GM23338 (cell line): Measurements from ENCODE around the gene COL1A2. TPM values are rescaled to one million over a fixed set of nuclear protein-coding genes. Genes with fewer than 3 reads are reported as not detected.

Source experiments
- ATAC-seq: fragments of 200-7000 bp; cut with Tn5 transposase; 3 replicates; pipeline ENCODE4 v1.9.1; 2020
- DNase-seq: peaks from one replicate; pipeline ENCODE4 v3.0.0-alpha.2; 2015; ENCODE audit warnings: low spot score
- H2AFZ ChIP-seq: fragments of 200-600 bp; sonication (generic); 2 replicates; pipeline ENCODE4 v1.8.0; 2016; ENCODE audit warnings: antibody characterized with exemption, mild to moderate bottlenecking, moderate library complexity
- H3F3A ChIP-seq: fragments of 200-600 bp; sonication (generic); replicated peaks from 2 replicates; pipeline ENCODE4 v1.8.0; 2017; ENCODE audit warnings: antibody characterized with exemption, mixed run types, low read depth
- H3K27ac ChIP-seq: fragments of 200-600 bp; sonication (generic); 2 replicates; pipeline ENCODE4 v1.6.1; 2016; ENCODE audit warnings: low read depth
- H3K27me3 ChIP-seq: fragments of 200-600 bp; sonication (generic); 2 replicates; pipeline ENCODE4 v1.8.0; 2016; ENCODE audit warnings: mild to moderate bottlenecking, mixed run types, moderate library complexity; ENCODE audit not compliant: insufficient read depth
- H3K36me3 ChIP-seq: fragments of 200-600 bp; sonication (generic); 2 replicates; pipeline ENCODE4 v1.8.0; 2016; ENCODE audit warnings: mild to moderate bottlenecking; ENCODE audit not compliant: insufficient read depth
- H3K4me1 ChIP-seq: fragments of 200-600 bp; sonication (generic); 2 replicates; pipeline ENCODE4 v1.8.0; 2016; ENCODE audit warnings: mild to moderate bottlenecking, moderate library complexity; ENCODE audit not compliant: insufficient read depth
- H3K4me2 ChIP-seq: fragments of 200-600 bp; sonication (generic); 2 replicates; pipeline ENCODE4 v1.7.1; 2017; ENCODE audit warnings: mixed run types
- H3K4me3 ChIP-seq: fragments of 200-600 bp; sonication (generic); 2 replicates; pipeline ENCODE4 v1.6.1; 2016; ENCODE audit warnings: mixed run types
- H3K79me2 ChIP-seq: fragments of 200-600 bp; sonication (generic); replicated peaks from 2 replicates; pipeline ENCODE4 v1.8.0; 2017; ENCODE audit warnings: mild to moderate bottlenecking; ENCODE audit not compliant: insufficient read depth
- H3K9me2 ChIP-seq: fragments of 200-600 bp; sonication (generic); 2 replicates; pipeline ENCODE4 v1.8.0; 2017; ENCODE audit not compliant: insufficient read depth
- H4K20me1 ChIP-seq: fragments of 200-600 bp; sonication (generic); replicated peaks from 2 replicates; pipeline ENCODE4 v1.8.0; 2017; ENCODE audit warnings: mild to moderate bottlenecking; ENCODE audit not compliant: insufficient read depth
- H3K27ac Mint-ChIP-seq: 2 replicates; pipeline ENCODE4 v1.8.0; 2020; ENCODE audit warnings: inconsistent platforms, mild to moderate bottlenecking, moderate library complexity, mixed read lengths
- H3K27me3 Mint-ChIP-seq: 3 replicates; pipeline ENCODE4 v1.8.0; 2022; ENCODE audit warnings: low read depth, mild to moderate bottlenecking, moderate library complexity, mixed read lengths, inconsistent platforms; ENCODE audit not compliant: insufficient read depth, poor library complexity
- H3K36me3 Mint-ChIP-seq: 3 replicates; pipeline ENCODE4 v1.8.0; 2021; ENCODE audit warnings: low read depth, mild to moderate bottlenecking, inconsistent platforms, moderate library complexity, mixed read lengths
- H3K4me1 Mint-ChIP-seq: 3 replicates; pipeline ENCODE4 v1.8.0; 2020; ENCODE audit warnings: mild to moderate bottlenecking, inconsistent platforms, mixed read lengths
- H3K4me3 Mint-ChIP-seq: 3 replicates; pipeline ENCODE4 v1.8.0; 2021; ENCODE audit warnings: moderate library complexity, mild to moderate bottlenecking, inconsistent platforms, mixed read lengths
- H3K9me3 Mint-ChIP-seq: 3 replicates; pipeline ENCODE4 v1.8.0; 2020; ENCODE audit warnings: moderate library complexity, mild to moderate bottlenecking, inconsistent platforms, mixed read lengths
- CREB1 ChIP-seq: fragments of 250-450 bp; sonication (Bioruptor Pico); IDR thresholded peaks from 2 replicates; pipeline ENCODE4 v1.5.0; 2020; ENCODE audit warnings: low read depth, mild to moderate bottlenecking, moderate library complexity
- CTCF ChIP-seq, 2 experiments: fragments of 200-600 bp in 1 of 2; sonication (generic) in 1 of 2; conservative IDR thresholded peaks; 2 replicates each; pipeline versions ENCODE4 v1.5.1 to v1.6.1; 2016 to 2017; ENCODE audit warnings: antibody characterized with exemption in 2 of 2, low read depth in 2 of 2, mild to moderate bottlenecking in 2 of 2, moderate library complexity in 1 of 2
- ETS1 ChIP-seq: IDR thresholded peaks from 2 replicates; pipeline ENCODE4 v1.6.1; 2016; ENCODE audit warnings: antibody characterized with exemption
- EZH2 ChIP-seq: fragments of 200-600 bp; sonication (generic); IDR thresholded peaks from one replicate; pipeline ENCODE4 v1.8.0; 2017; ENCODE audit warnings: antibody characterized with exemption, mild to moderate bottlenecking, low read depth; ENCODE audit not compliant: unreplicated experiment
- EZH2phosphoT487 ChIP-seq: fragments of 200-600 bp; sonication (generic); IDR thresholded peaks from one replicate; pipeline ENCODE4 v1.8.1; 2018; ENCODE audit warnings: antibody characterized with exemption; ENCODE audit not compliant: unreplicated experiment
- JUNB ChIP-seq: IDR thresholded peaks from one replicate; pipeline ENCODE4 v1.6.1; 2016; ENCODE audit warnings: antibody characterized with exemption; ENCODE audit not compliant: unreplicated experiment
- NANOG ChIP-seq: IDR thresholded peaks from 2 replicates; pipeline ENCODE4 v1.6.1; 2016; ENCODE audit warnings: antibody characterized with exemption, borderline replicate concordance
- POLR2AphosphoS5 ChIP-seq: IDR thresholded peaks from 2 replicates; pipeline ENCODE4 v1.6.1; 2016; ENCODE audit warnings: antibody characterized with exemption, low read depth
- STAT1 ChIP-seq: IDR thresholded peaks from one replicate; pipeline ENCODE4 v1.6.1; 2016; ENCODE audit warnings: antibody characterized with exemption; ENCODE audit not compliant: unreplicated experiment
- ZNF114 ChIP-seq: fragments of 250-450 bp; sonication (Bioruptor Pico); IDR thresholded peaks from 2 replicates; pipeline ENCODE4 v1.5.0; 2020; ENCODE audit warnings: mild to moderate bottlenecking, moderate library complexity
- ZNF331 ChIP-seq: fragments of 250-450 bp; sonication (Bioruptor Pico); IDR thresholded peaks from 2 replicates; pipeline ENCODE4 v1.5.0; 2020; ENCODE audit warnings: low read depth, mild to moderate bottlenecking, moderate library complexity
- polyA plus RNA-seq: library from polyadenylated mRNA; unstranded; fragments of >200 nt; fragmentation: Nextera tagmentation; extraction: Ambion mirVana; gene quantifications from 2 replicates; pipeline ENCODE4 v1.2.1, GENCODE V29; 2016
- total RNA-seq: library from RNA; depleted of rRNA; stranded (reverse); fragments of >200 nt; shearing (Covaris generic); gene quantifications from 2 replicates; pipeline ENCODE4 v1.2.3, GENCODE V29; 2014
- TF ChIP-seq, protein P1 (sequence below): IDR thresholded peaks from one replicate; pipeline ENCODE4 v1.6.1; 2018; ENCODE audit warnings: antibody characterized with exemption; ENCODE audit not compliant: unreplicated experiment
- TF ChIP-seq, protein P2 (sequence below): fragments of 250-450 bp; sonication (Bioruptor Pico); IDR thresholded peaks from 2 replicates; pipeline ENCODE4 v1.5.0; 2020; ENCODE audit warnings: mild to moderate bottlenecking, moderate library complexity

Gene COL1A2
- total and polyA plus RNA-seq, 2 experiments from 2014 or later, result 32.0 to 67.0 TPM

DNA sequence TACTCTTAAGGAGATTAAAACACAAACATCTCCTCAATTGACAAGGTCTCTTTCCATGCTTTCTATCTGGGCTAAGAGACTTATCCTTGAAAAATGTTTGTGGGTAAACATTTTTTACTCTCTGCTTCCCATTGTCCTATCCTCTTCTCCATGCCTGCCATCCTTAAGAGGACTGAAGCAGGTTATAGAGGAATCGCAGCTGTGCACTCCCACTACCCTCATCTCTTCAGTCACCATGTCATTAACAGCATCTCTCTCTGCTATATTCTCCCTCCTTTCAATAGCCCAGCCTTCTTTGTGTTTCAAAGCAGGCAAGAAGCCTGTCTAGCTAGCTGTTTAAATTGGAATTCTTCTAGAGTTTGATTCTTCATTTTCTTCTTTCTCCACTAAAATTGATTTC is 22.6 kb downstream of the COL1A2 start:
- Mint-ChIP-seq H3K4me1 (peaks cover 10% of the 10 kb centered on the region; the same call in 2 of the 3 replicates), H3K36me3 (peaks cover 42% of the 10 kb centered on the region), H3K27ac (no peak overlapping the region), H3K9me3 (no peaks in the 10 kb centered on the region), H3K27me3 (no peaks in the 10 kb centered on the region), H3K4me3 (no peak overlapping the region)
- Histone ChIP-seq H3K4me3 (no peak overlapping the region), H4K20me1 (0 out of 2 replicates have a peak, but pooled peaks cover 5% of the 10 kb centered on the region), H3K4me2 (no peak overlapping the region), H3F3A (no peaks in the 10 kb centered on the region), H3K79me2 (no peaks in the 10 kb centered on the region), H3K36me3 (peaks cover 35% of the 10 kb centered on the region), H2AFZ (no peak overlapping the region), H3K9me2 (no peaks in the 10 kb centered on the region), H3K4me1 (peaks cover 9% of the 10 kb centered on the region; the same call in 1 of the 2 replicates), H3K27me3 (no peaks in the 10 kb centered on the region), H3K27ac (no peak overlapping the region)
- ATAC-seq, result no peak
- no peak for TF ChIP-seq JUNB
- no peak for TF ChIP-seq CREB1 (CRISPR knock-in tag)
- no peak for TF ChIP-seq NANOG
- TF ChIP-seq CTCF (conservative IDR thresholded peaks at IDR 0.05; ENCODE audit: low read depth in 2 of 2), result no peak
- no peak for TF ChIP-seq STAT1
- TF ChIP-seq EZH2, result no peak
- TF ChIP-seq POLR2AphosphoS5, result no peak
- TF ChIP-seq ZNF331 (CRISPR knock-in tag), result no peak
- TF ChIP-seq ZNF114 (CRISPR knock-in tag), result no peak
- TF ChIP-seq, protein P1, sequence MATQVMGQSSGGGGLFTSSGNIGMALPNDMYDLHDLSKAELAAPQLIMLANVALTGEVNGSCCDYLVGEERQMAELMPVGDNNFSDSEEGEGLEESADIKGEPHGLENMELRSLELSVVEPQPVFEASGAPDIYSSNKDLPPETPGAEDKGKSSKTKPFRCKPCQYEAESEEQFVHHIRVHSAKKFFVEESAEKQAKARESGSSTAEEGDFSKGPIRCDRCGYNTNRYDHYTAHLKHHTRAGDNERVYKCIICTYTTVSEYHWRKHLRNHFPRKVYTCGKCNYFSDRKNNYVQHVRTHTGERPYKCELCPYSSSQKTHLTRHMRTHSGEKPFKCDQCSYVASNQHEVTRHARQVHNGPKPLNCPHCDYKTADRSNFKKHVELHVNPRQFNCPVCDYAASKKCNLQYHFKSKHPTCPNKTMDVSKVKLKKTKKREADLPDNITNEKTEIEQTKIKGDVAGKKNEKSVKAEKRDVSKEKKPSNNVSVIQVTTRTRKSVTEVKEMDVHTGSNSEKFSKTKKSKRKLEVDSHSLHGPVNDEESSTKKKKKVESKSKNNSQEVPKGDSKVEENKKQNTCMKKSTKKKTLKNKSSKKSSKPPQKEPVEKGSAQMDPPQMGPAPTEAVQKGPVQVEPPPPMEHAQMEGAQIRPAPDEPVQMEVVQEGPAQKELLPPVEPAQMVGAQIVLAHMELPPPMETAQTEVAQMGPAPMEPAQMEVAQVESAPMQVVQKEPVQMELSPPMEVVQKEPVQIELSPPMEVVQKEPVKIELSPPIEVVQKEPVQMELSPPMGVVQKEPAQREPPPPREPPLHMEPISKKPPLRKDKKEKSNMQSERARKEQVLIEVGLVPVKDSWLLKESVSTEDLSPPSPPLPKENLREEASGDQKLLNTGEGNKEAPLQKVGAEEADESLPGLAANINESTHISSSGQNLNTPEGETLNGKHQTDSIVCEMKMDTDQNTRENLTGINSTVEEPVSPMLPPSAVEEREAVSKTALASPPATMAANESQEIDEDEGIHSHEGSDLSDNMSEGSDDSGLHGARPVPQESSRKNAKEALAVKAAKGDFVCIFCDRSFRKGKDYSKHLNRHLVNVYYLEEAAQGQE, result no peak
- no peak for TF ChIP-seq ETS1
- TF ChIP-seq, protein P2, sequence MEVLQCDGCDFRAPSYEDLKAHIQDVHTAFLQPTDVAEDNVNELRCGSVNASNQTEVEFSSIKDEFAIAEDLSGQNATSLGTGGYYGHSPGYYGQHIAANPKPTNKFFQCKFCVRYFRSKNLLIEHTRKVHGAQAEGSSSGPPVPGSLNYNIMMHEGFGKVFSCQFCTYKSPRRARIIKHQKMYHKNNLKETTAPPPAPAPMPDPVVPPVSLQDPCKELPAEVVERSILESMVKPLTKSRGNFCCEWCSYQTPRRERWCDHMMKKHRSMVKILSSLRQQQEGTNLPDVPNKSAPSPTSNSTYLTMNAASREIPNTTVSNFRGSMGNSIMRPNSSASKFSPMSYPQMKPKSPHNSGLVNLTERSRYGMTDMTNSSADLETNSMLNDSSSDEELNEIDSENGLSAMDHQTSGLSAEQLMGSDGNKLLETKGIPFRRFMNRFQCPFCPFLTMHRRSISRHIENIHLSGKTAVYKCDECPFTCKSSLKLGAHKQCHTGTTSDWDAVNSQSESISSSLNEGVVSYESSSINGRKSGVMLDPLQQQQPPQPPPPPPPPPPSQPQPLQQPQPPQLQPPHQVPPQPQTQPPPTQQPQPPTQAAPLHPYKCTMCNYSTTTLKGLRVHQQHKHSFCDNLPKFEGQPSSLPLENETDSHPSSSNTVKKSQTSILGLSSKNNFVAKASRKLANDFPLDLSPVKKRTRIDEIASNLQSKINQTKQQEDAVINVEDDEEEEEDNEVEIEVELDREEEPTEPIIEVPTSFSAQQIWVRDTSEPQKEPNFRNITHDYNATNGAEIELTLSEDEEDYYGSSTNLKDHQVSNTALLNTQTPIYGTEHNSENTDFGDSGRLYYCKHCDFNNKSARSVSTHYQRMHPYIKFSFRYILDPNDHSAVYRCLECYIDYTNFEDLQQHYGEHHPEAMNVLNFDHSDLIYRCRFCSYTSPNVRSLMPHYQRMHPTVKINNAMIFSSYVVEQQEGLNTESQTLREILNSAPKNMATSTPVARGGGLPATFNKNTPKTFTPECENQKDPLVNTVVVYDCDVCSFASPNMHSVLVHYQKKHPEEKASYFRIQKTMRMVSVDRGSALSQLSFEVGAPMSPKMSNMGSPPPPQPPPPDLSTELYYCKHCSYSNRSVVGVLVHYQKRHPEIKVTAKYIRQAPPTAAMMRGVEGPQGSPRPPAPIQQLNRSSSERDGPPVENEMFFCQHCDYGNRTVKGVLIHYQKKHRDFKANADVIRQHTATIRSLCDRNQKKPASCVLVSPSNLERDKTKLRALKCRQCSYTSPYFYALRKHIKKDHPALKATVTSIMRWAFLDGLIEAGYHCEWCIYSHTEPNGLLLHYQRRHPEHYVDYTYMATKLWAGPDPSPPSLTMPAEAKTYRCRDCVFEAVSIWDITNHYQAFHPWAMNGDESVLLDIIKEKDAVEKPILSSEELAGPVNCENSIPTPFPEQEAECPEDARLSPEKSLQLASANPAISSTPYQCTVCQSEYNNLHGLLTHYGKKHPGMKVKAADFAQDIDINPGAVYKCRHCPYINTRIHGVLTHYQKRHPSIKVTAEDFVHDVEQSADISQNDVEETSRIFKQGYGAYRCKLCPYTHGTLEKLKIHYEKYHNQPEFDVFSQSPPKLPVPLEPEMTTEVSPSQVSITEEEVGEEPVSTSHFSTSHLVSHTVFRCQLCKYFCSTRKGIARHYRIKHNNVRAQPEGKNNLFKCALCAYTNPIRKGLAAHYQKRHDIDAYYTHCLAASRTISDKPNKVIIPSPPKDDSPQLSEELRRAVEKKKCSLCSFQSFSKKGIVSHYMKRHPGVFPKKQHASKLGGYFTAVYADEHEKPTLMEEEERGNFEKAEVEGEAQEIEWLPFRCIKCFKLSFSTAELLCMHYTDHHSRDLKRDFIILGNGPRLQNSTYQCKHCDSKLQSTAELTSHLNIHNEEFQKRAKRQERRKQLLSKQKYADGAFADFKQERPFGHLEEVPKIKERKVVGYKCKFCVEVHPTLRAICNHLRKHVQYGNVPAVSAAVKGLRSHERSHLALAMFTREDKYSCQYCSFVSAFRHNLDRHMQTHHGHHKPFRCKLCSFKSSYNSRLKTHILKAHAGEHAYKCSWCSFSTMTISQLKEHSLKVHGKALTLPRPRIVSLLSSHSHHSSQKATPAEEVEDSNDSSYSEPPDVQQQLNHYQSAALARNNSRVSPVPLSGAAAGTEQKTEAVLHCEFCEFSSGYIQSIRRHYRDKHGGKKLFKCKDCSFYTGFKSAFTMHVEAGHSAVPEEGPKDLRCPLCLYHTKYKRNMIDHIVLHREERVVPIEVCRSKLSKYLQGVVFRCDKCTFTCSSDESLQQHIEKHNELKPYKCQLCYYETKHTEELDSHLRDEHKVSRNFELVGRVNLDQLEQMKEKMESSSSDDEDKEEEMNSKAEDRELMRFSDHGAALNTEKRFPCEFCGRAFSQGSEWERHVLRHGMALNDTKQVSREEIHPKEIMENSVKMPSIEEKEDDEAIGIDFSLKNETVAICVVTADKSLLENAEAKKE (CRISPR knock-in tag), result no peak
- no peak for TF ChIP-seq EZH2phosphoT487
- no peak for DNase-seq
